IPS-NIHi7 (cell line): ENCODE measurements around the gene IRAK1.
"Not testable (repeated sequence)": the region's sequence is repeated elsewhere in the genome, so short reads cannot be mapped to it uniquely, and the experiment has no call there.

ENCODE experiments used
- DNase-seq: peaks from one replicate; pipeline ENCODE4 v3.0.0; 2012; ENCODE audit warnings: mixed read lengths; ENCODE audit errors: extremely low spot score

Gene IRAK1

DNA sequence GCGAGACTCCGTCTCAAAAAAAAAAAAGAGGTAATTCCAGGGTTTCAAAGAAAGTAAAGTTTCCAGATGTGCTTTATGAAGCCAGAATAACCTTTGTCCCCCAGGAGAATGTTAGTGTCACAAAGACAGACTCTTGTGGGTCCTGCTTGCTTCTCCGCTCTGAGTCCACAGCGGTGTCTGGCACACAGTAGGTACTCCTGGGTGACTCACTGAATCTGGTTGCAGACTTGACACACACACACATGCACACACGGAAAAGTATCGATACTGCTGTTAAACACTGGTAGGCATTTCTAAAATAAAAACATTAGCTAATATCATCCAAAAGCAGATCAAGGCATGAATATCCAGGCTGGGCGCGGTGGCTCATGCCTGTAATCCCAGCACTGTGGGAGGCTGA, 24.2 kb downstream of the IRAK1 start:
- DNase-seq: no peak

DNA sequence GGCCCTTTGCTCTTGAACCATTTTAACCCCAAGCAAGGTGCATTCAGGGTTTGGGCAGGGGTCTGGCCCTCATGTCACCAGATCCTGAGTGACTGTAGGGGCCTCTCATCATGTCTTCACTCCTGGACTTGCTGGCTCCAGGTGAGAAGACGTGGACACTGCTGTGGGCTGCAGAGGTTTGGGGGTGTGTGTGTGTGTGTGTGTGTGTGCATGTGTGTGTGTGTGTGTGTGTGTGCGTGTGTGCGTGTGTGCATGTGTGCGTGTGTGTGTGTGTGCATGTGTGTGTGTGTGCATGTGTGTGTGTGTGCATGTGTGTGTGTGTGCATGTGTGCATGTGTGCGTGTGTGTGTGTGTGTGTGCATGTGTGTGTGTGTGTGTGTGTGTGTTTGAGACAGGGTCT, 25.3 kb downstream of the IRAK1 start:
- DNase-seq: not testable (repeated sequence)

DNA sequence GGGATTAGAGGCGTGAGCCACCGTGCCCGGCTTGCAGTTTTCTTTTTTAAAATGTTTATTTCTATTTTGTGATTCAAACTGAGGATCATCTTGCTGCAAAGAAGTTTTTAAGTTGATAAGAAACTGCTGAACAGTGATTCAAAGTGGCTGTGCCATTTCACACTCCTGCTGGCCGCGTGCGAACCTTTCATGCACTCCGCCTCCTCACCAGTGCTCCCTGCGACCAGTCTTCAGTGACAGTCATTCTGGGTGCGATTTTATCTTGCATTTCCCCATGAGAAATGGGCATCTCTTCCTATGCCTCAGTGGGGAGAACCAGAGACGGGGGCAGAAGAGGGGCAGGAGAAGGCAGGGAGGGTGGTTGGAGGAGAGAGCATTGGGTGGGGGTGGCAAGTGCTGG, 25.7 kb downstream of the IRAK1 start:
- no peak for DNase-seq

DNA sequence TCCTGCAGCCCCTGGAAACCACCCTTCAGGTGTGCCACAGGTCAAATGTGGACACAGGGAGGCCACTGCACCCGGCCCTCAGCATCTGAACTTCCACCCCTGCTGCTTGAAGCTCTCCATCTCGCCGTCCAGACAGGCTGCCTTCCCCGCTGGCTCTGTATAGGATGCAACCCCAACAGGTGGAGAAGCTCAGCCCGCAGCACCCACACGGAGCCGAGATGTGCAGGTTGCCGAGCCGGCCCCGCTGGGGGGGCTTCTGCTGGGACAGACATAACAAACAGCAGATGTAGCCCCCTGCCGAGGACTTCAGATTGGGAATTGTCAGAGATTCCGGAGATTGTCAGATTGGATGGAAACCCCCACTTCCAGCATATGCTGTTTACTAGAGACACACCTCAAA, 26.6 kb downstream of the IRAK1 start:
- no peak for DNase-seq

DNA sequence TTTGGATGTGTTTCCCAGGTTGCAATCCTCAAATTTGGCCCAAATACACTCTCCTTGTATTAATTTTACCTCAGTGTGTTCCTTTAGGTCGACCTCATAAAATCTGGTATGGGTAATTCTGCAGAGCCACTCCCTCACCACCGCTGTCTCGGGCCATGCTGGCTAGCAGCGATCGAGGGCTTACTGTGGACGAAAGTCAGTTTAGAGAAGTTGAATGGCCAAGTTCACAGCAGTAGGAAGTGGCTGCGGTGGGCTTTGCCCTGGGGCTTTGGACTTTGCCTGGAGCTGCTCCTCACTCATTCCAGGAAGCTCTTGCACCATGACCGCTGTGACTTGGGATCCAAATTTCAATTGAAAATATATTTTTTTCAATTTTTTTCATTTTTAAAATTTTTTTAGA, 27.5 kb downstream of the IRAK1 start:
- no peak for DNase-seq

DNA sequence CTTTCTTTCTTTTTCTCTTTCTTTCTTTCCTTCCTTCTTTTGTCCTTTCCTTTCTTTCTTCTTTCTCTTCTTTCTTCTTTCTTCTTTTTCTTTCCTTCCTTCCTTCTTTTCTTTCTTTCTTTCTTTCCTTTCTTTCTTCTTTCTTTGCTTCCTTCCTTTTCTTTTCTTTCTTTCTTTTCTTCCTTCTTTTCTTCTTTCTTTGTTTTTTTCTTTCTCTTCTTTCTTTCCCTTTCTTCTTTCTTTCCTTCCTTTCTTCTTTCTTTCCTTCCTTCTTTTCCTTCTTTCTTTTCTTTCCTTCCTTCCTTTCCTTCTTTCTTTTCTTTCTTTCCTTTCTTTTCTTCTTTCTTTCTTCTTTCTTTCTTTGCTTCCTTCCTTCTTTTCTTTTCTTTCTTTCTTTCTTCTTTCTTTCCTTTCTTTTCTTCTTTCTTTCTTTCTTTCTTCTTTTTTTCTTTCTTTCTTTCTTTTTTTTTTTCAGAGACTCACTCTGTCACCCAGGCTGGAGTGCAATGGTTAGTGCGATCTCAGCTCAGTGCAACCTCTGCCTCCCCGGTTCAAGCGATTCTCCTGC, 28.6 kb downstream of the IRAK1 start:
- no peak for DNase-seq

DNA sequence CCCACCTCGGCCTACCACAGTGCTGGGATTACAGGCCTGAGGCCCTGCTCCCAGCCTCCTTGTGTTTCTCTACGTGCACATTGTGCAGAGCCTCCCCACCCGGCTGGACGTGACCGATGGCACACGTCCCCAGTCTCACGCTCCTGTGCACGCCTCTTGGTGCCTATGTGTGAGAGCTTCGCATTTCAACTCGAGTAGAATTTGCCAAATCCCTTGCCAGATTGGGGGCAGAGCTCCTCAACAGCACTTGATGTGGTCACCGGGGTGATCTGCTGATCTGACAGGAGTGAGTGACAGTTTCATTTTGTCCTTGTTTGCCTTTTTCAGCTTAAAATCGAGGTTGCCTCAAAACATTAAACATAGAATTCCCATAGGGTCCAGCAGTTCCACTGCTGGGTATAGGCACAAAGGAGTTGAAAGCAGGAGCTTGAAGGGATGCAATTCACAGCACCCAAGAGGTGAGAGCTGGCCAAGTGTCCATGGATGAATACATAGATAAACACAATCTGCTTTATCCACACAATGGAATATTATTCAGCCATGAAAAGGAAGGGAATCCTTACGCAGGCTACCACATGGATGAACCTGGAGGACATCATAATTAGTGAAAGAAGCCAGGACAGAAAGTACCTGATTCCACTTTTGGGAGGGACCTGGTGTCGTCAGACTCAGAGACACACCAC, 29.6 kb downstream of the IRAK1 start:
- no peak for DNase-seq

DNA sequence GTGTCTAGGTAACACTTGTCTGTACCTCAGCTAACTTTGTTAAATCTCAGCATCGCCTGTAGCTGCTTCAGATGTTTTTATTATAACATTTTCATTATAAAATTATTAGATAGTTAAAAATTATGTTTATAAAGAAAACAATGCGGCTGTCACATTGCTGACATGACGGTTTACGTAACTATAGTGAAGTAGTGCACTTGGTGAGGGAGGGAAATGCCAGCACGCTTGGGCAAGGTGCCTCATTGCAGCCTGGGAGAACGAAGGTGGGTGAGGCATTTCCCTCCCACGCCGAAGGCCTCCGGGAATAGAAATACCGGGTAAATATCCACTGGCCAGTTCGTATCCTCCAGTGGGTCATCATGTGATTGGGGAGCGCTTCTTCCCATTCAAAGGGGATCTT, 31.2 kb downstream of the IRAK1 start:
- no peak for DNase-seq

DNA sequence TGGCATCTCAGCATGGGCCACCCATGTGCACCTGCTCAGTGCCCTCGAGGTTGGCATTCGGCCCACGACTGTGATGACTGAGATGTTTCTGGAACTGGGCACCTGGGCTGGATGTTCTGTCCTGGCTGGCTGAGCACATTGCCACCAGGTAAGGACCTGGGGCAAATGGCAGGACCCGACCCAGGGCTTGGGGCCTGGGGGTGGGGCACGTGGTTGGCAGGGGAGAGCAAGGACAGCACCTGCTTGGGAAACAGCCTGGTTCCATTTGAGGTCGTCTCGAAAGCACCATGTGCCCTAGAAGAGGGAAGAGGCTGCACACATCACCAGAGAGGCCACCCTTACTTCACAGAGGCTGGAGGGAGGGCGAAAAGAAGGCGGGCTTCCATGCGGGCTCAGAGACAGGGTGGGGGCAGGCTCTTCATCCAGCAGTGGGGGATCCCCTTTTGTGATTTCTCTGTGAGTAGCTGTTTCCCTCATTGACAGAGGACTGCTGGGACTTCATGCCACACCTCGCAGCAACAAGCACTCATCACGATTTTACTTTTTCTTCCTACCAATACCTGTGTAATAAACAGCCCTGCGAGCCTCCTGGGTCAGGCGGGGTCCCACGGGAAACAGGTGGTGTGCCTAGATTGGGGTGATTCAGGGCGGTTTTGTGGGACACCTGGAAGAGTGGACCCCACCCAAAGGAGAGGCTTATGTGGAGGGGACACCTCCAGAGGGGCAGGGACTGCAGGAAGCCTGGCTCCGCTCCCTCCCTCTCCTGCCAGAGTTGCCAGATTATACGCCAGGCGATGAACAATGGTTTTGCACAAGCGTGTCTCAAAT, 35.1 kb downstream of the IRAK1 start:
- no peak for DNase-seq

DNA sequence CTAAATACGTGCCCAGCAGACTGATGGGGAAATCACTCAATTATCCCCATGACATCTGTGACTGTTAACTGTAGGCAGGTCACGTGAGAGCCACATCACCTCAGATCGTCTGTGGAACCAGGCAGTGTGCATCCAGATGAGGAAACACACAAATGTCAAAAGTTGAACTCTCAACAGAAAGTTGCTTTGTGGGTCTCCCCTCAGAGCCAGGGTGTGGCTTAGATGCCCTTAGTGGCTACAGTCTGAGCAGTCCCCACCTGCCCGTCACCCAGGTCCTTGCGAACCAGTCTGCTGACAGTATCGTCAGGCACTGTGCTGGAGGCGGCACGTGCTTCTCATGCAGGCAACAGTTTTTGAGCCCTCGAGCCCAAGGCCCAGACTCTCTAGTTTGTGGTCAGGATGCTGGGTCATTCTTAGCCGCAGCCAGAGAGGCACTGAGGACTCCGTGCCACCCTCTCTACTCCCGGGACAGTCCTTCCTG, 36.3 kb downstream of the IRAK1 start:
- no peak for DNase-seq

DNA sequence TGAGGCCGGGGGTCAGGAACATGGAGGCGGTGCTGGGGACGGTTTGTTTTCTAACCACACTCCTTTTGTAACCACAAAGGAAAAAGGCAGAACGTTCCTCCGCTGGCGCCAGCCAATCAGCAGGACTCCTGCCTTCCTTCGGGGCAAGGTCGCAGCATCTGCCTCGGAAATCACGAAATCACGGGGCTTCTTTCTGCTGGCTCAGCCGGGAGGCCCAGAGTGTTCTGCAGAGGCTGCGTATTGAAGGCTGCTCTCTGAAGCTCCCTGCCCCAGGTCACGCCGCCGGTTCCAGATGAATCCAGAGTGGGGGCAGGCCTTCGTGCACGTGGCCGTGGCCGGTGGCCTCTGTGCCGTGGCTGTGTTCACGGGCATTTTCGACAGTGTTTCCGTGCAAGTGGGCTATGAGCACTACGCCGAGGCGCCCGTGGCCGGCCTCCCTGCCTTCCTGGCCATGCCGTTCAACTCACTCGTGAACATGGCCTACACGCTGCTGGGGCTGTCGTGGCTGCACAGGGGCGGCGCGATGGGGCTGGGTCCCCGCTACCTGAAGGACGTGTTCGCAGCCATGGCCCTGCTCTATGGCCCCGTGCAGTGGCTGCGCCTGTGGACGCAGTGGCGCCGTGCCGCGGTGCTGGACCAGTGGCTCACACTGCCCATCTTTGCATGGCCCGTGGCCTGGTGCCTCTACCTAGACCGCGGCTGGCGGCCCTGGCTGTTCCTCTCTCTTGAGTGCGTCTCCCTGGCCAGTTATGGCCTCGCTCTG, 37.8 kb downstream of the IRAK1 start:
- DNase-seq: no peak

DNA sequence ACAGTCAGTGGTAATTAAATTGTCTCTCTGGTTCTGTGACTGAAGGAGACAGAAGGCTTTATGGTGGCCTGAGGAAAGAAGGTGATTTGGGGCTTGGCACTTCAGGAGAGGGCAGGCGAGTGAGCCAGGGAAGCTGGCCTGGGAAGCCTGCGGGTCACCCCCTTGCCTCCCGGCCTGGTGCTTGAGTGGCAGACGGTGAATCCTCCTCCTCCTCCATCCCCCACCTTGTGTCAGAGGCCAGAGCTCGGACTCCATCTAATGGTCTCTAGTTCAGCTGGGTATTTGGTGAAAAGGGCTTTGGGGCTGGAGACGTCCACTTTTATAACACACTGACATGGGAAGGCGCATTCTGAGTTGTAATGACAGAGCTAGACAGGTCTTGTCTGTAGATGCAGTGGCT, 38.5 kb downstream of the IRAK1 start:
- DNase-seq: no peak

DNA sequence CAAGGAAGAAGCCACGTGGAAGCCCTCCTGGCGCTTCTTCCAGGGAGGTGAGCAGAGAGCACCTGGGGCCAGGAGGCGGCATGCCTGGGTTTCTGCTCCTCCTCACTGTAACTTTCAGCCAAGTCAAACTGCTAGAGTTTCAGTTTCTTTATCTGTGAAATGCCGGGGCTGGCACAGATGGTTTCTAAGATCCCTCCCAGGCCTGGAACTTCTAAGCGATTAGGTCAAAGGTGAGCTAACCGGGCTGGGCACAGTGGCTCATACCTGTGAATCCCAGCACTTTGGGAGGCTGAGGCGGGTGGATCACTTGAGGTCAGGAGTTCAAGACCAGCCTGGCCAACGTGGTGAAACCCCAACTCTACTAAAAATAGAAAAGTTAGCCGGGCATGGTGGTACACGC, 39.3 kb downstream of the IRAK1 start:
- DNase-seq: not testable (repeated sequence)

DNA sequence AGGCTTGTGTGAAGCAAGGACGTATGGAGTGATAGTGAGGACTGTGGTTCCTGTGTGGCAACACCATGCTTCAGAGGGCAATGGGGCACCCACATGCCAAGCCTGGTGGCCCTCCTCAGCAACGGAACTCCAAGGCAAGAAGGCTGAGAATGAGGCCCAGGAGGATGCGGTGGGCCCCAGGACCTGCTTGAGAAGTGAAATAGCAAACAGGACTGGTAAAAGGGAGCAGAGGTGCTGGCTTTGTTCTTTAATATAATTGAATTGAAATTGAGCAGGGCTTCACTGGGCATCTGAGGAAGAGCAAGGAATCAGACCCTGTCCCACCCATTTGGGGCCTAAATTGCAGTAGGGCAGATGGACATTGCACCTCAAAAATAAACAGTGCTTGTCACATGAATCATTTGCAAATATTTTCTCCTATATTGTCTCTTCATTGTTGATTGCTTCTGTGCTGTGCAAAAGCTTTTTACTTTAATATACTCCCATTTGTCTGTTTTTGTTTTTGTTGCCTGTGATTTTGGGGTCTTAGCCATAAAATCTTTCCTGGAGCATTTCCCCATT, 44.9 kb downstream of the IRAK1 start:
- no peak for DNase-seq

DNA sequence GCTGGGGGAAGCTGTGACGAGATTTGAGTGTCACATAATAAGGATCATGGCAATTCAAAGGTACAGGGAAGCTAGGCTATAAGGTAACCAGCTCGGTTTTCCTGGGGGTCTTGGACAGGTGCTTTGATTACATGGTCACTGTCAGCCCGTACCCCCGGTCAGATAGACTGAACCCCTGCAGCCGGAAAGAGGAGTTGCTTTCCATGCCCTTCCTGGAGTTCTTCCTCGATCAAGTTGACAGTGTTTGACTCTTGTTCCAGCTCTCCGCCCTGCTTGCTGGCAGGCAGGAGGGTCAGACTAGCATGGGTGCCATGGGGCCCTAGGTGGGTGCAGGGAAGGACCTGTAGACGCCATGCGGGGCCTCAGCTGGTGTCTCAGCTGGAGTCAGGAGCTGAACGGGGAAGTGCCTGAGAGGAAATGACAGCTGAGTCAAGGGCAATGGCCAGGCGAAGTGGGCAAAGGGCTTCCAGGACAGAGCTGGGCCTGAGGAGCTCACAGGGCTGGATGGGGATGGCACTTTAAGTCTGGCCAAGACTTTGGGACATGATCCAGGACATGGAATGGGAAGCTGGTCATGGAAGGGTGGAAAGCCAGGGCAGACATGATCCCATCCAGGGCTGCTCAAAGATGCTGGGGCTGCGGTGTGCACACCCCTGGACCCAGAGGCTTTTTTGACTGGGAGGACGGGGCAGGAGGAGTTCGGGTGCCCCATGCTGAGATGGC, 45.5 kb downstream of the IRAK1 start:
- no peak for DNase-seq

DNA sequence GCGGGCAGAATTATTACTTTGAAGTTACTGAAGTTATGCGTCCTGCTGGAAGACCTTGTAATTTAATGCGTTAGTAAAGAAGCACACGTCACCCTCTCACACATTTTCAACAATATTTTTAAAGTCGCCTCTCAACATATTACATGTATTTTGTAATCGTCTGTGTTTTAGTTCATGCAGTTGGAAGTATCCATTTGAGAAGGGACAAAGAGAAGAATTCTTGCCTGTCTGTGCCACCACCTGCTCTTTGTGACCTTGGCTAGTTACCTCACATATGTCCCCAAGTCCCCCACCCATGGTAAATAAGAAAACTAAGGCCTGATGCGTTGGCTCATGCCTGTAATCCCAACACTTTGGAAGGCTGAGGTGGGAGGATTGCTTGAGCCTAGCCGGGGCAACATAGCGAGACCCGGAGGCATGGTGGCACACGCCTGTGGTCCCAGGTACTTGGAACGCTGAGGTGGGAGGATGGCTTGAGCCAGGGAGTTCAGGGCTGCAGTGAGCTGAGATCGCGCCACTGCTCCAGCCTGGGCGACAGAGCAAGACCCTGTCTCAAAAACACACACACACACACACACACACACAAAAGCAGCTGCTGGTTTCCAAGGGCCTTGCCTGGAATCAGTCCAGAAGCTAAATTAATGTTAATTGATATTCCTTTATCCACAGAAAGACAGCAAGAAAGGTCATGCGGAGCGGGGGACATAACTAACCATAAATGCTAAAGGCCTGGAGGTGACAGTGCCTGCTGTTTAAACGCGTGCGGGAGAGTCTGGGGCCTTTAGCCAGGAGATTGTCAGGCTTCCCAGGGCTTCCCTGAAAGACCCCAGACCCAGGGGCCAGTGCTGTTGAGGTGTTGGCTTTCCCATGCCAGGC, 46.3 kb downstream of the IRAK1 start:
- DNase-seq: no peak

DNA sequence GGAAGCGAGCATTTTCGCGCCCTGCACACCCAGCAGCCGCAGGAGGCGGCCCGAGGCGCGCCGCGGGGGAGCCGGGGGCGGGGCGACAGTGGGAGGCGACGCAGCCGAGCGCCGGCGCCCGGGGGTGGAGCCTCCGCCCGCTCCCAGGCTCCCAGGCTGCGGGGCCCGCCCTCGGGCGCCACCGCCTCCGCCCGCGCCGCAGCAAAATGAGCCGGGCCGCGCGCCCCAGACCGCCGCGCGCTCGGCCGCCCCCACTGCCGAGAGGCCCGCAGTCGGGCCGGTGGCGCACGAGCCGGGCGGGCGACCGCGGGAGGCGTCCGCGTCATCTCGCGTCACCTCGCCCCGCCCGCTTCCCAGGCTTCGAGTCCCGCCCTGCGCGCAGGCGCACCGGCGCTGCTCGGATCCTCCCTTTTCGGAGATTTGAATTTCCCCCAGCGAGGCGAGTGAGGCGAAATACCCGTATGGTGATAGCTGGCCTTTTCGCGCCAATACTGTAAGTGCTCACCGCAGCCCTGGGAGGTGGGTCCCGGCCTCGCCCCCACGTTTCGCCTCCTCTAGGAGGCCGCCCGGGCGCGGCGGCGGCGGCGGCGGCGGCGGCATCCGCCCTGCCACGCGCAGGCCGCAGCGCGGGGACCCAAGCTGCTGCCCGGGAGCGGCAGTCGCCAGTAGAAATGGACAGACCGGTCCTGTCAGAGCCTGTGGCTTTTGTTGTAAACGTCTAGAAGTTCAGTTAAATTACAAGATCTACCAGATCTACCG, 47.2 kb downstream of the IRAK1 start, which contains the start of gene TMEM187:
Gene TMEM187 (plus strand): TSS at position 387 of the 759 bp plus-strand sequence. CDS start 9,309 bp downstream, outside the sequence.
- peak; percentile 80 for DNase-seq

DNA sequence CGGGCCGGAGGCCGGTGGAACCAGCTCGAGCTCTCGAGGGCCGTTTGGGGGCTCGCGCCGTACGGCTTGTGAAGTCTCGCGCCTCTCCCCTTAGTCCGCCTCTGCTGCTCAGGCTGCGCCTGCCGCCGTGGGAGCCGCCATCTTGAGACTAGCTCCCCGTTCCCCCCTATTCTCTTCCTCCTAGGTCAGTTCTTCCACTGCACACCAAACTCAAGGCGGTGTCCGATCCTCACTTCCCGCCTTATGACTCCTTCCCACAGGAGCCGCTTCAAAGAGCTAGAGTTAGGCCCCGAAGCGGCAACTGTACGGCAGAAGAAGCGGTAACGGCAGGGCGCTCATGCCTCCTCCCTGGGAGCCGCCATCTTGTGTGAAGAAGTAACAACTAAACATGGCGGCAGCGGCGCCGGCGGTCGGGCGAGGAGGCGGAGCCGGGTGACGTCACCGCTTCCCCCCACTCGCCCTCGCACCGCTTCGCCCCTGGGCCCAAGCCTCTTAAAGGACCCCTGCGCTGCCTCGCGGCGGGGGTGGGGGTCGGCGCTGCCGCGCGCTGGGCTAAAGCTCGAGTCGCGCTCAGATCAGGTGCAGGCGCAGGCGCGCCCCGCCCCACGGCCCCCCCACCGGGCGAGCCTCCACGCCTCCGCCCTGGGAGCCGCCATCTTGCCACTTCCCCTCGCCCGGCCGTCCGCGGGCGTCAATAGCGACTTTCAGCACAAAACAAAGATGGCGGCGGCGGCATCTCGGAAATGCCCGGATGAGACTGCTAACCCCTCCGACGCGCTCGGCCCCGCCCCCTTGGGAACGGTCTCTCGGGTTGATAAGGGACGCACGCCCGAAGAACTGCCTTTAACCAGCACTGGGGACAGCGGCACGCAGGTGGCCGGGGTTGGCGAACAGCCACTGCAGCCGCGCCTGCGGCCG, 48.0 kb downstream of the IRAK1 start, which contains the start of gene HCFC1:
Gene HCFC1 (minus strand): TSS at position 369 of the 918 bp plus-strand sequence. CDS start 978 bp downstream, outside the sequence.
- DNase-seq: peak; percentile 61
